ENCODE measurements around the gene FOXK2.

DNA sequence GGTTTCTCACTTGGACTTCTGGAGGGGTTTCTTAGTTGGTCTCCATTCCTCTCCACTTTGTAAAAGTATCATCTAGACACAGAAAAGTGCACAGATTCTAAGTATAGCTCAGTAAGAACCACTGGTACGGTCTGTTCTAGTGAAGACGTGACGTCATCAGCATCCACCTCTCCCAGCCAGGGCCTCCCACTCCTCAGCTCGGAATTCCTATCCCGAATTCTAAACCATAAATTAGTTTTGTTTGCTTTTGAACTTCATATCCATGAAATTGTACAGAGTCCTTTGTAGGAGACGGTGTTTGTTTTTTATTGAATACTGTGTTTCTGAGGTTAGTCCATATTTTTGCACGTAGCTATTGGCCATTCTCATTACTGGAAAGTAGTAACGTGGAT lies 25.5 kb downstream of the FOXK2 start:
- TF ChIP-seq CTCF (IDR thresholded peaks at IDR 0.05) (peak in 1 of 4 experiments; percentile 5), POLR2A (IDR thresholded peaks at IDR 0.05) (peak; percentile 50 to 84)

All from uterus (tissue), 2 donors.